Parietal lobe (tissue), 2 donors: ENCODE results near the gene CC2D2B. TPM values are rescaled to one million over a fixed set of nuclear protein-coding genes. Genes with fewer than 3 reads are reported as not detected.

Experiments
- small RNA-seq: library from RNA; depleted of rRNA; stranded (forward); fragments of <200 nt; gene quantifications from one replicate; pipeline ENCODE3, GENCODE V24; 2014; ENCODE audit warnings: low replicate concordance
- total RNA-seq: library from RNA; depleted of rRNA; stranded (reverse); fragments of >200 nt; gene quantifications from one replicate; pipeline ENCODE4 v1.2.3, GENCODE V29; 2014

The CC2D2B gene, protein sequence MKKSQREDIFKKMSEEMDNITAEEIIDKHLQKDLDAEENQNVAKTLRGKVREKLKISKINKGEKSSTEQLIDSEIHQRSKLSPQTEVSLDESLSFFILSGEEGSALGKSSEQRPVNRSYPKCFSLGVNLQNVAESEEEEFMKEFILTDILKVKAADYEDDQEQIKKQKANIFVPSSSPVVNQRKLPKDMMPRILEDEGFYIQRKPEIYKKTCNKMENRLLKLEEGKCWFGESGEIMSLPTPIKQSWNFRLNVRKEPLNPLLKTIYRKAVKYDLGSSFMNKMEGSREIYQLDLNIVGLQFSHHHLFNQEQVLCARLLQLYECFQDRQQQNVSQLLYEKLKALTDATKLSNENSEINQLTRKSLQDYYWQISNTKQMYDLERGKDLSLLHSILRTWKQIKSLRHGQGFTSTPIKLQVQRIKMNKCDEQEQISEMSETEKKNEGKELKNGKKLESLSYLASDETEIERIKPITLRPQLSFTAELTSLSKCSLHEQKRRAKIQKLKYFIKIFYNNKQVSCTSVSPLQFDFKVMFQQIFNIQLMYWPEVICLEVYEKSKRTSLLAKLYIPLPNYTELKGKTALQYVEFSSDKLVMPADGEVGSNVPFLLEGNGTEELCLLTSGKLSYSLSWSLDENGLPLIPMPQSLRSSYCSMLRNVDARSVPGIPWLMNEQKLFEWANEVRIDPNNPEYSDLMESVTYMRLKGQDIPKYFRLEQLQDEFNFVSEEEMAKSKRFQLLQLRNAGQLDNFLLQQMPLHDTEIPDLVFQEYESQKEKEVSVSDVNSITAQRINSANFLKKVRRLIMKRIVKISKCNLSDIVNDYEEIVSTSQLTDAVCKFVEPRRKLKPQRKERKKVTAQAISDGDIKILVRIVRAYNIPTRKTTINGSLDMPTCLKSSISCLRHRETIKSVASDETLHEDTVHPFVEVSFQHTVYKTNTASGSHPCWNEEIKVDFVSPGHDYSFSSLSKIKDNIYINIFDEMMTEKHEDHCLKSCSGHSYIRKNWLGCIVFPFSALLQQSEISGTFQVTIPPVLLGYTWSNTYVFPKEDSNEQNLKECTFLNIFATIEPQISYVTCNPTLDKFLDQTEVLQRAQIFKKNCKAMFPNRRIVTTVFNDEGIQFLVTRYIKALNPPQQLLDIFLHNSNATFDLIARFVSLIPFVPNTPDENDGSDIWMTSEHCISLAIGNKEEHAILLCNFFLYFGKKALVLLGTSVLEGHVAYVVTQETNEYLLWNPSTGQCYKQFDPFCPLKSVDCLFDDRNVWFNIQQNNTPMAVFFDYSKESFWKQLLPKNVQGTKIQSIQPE (N-terminal part only)
- 2.2 TPM for total RNA-seq

DNA sequence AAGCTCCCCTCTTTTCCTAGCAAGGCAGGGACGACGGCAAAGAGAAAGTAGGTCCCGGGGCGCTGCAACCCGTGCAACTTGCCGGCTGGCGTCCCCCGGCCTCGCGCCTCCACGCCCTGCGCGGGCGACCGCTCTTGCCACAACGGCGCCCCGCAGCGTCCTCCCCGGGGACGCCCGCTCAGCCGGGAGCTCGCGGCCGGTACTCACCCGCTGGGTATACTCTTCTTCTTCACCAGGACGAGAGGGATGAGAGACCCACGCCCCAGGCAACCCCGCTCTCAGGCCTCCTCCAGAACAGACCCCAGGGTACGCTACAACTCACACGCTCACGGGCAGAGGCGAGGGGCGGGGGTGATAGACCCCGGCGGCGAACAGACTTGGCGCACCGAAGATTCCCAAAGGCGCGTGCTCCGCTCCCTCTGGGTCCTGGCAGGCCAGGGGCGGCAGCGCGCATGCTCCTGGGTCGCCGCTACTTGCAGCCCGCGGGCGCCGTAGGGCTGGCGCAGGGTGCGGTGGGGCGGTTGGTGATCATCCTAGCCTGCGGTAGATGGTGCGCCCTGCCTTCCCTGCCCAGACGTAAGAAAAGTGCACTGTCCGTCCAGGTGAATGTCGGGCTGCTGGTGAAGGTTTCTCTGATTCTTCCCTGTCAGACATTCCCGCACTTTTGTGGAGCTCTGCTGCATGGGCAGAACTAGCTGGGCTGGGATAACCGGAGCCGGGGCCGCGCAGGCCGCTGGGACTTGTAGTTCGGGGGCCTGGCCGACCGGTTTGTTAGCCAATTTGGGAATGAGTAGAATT is at the start of gene CC2D2B:
Gene CC2D2B (plus strand): TSS at position 520 of the 798 bp plus-strand sequence. CDS start 3,349 bp downstream, outside the sequence.

DNA sequence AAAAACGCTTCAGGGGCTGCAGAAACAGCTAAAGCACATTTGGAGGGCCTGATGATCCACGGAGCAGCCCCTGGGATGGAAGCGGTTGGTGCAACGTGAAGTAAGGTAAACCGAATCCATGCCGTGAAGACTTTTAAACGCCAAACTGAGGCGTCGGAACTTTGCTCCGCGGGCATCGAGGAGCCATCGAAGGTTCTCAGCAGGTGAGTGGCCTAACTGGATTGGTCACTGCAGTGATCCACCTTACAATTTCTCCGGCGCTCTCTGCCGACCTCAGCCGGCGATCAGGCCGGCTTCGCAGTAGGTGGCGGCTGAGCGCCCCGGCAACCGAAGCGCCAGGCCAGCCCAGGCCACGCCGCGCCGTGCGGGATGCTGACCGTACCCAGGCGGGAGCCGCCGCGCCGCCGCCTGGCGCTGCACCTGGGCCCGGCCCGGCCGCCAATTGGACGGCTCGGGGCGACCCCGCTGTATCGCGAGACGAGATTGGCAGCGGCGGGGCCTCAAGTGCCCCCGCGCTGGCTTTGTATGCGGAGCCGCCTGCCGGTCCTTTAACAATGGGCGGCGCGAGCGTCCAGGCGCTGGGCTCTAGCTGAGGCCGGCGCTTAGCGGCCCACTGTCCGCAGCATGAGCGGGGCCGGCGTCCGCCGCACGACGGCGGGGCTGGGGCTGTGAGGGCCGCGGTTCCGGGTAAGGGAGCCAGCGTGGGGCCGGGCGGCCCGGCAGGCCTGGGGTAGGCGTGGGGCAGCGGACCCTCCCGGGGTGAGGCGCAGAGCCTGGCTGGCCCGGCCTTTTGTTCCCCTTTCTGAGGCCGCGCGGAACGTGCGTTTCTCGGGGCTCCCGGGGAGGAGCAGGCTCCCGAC is 135.5 kb downstream of the CC2D2B start, which contains the start of gene CCNJ:
Gene CCNJ (plus strand): TSS at position 551 of the 860 bp plus-strand sequence. CDS start 811 bp downstream, outside the sequence.

Small RNA genes within 50 kb of the gene (small RNA-seq; reads per million reads assigned to genes)
- 0.28 reads per million for gene MIR3157

Other genes starting within 250 kb of the CC2D2B start
- gene TCTN3, start 214.0 kb upstream of the CC2D2B start, total RNA-seq, result 16.6 TPM
- gene ENTPD1, start 151.8 kb upstream of the CC2D2B start, total RNA-seq, result 8.8 TPM
- 21.6 TPM for gene CCNJ, start 135.6 kb downstream of the CC2D2B start, total RNA-seq
- 88.9 TPM for gene ZNF518A, start 222.3 kb downstream of the CC2D2B start, total RNA-seq